Activated CD8-positive, alpha-beta memory T cell treated with anti-CD3 and anti-CD28 coated beads for 1 hour (primary cell): ENCODE results near the gene ZMYND8.

Source experiments
- DNase-seq, 2 donors: peaks; one replicate each; pipeline ENCODE4 v3.0.0-alpha.2; 2020; ENCODE audit warnings: low read depth in 1 of 2; ENCODE audit errors: extremely low read depth in 1 of 2

The ZMYND8 gene

DNA sequence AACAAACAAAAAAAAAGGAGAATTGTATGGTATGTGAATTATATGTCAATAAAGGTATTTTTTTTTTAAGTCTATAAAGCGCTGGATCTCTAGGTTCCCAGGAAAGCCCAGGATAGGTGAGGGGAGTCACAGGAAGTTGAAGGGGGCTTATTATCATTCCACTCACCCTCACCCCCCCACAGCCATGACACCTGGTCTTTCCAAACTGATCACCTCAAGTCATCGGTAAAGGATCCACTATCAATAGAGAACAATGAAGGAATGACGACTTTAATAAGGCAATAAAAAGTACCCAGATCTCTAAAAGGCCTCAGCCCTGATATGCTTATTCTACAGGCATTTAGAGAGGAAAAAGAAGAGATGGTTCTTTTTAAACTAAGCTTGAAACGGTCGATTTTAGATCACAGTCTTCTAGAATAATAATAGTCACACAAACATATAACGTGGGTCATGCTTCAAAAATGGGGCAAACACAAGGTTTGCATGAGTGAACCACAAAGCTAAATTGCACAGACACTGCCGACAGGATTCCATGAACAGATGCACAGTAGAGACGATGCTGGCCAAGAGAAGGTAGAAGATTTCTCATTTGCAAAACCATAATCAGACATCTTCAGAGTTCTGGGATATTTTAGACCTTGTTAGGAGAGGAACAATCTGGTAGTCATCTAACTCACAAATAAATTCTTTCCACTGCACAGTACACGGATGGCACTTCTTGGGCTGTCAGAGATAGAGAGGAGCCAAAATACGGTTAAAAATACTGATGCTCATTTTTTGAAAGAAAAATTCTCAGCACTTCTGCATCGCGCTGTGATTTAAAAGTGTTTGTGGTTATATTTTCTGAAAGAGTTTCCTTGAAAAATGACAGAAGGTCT, 21.0 kb downstream of the ZMYND8 start:
- no peak for DNase-seq

DNA sequence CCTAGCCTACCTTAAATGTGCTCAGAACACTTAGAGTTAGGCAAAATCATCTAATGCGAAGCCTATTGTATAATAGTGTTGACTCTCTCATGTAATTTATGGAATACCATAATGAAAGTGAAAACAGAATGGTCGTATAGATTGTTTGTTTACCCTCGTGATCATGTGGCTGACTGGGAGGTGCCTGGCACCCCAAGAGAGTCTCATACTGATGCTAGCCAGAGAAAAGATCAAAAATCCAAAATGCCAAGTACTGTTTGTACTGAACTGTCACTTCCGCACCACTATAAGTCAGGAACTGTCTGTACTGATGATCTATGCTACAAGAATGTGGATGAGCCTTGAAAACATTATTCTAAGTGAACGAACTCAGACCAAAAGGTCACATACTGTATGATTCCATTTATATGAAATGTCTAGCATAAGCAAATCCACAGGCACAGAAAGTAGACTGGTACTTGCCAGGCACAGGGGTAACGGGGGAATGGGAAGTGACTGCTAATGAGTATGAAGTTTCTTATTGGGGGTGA, 22.4 kb downstream of the ZMYND8 start:
- DNase-seq: no peak

DNA sequence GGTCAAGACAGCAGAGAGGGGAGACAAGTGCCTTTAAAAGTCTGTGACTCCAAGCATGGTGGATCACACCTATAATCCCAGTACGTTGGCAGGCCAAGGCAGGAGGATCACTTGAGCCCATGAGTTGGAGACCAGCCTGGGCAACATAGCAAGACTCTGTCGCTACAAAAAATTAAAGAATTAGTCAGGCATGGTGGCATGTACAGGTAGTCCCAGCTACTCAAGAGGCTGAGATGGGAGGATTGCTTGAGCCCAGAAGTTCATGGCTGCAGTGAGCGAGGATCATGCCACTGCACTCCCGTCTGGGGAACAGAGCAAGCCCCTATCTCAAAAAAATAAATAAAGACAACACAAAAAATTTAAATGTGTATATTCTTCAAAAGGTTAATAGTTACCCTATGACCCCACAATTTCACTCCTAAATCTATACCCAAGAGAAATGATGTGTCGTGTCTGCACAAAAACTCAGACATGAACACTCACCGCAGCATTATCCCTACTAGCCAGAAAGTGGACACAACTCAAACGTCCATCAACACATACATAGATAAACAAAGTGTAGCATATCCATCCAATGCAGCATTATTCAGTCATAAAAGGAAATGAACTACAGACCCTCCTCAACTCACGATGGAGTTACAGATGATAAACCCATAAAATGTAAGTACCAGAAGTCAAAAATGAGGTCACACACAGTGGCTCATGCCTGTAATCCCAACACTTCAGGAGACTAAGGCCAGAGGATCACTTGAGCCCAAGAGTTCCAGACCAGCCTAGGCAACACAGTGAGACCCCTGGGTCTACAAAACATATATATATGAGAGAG, 23.9 kb downstream of the ZMYND8 start:
- no peak for DNase-seq

DNA sequence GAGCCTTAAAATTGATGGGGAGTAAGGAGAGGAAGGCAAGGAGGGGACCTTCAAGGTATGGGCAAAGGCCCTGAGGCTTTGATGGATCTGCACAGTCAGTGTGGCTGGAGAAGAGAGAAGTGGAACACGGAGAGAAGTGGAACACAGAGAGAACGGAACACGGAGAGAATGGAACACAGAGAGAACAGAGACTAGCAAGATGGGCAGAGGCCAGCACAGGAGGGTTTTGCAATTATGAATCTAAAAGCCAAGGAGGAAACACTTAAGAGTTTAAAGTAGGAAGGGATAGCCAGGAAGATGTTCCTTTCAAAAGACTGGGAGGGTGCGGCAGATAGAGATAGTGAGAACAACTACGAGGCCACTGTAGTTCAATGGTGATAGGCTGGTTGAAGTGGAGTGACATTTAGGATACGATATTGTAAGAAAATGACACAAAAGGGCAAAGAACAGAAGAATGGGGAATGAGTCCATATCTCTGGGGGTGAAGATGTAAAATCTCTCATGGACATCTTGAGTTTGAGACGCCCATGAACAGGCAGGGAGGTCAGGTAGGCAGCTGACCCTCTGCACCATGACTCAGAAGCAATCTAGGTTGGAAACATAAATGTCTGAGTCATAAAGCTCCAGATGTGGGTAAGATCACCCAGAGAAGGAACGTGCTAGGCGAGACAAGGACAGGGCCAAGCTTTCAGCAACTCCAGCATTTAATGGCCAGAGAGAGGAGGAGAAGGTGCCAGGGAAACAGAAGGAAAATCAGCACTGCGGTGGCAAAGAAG, 25.4 kb downstream of the ZMYND8 start:
- DNase-seq: no peak

DNA sequence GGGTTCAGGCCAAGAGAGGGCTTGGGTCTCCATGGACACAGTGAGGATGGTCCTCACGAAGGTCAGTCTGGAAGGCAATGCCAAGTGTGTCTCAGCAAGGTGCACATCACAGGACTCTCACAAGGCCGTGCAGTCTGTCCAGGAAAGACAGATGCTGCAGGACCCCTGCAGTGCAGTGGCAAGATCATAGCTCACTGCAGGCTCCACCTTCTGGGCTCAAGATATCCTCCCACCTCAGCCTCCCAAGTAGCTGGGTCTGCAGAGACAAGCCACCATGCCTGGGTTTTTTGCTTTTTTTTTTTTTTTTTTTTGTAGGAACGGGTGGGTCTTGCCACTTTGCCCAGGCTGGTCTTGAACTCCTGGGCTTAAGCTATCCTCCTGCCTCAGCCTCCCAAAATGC, 26.4 kb downstream of the ZMYND8 start:
- DNase-seq: no peak

DNA sequence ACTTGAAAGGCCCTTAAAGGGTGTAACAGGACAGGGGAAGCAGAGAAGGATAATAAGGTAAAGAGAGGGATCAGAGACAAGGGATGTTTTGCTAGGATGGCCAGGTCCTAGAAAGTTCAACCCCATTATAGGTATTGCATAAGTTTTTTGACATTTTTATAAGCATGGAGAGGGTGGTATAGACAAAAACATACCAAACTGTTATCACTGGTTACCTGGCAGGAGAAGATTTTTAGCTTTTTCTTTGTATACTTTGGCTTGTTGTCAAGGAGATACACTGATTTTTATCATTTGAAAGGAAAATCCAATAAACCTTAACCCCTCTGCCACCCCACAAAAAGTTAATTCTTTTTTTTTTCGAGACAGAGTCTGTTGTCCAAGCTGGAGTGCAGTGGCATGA, 28.4 kb downstream of the ZMYND8 start:
- DNase-seq: no peak

DNA sequence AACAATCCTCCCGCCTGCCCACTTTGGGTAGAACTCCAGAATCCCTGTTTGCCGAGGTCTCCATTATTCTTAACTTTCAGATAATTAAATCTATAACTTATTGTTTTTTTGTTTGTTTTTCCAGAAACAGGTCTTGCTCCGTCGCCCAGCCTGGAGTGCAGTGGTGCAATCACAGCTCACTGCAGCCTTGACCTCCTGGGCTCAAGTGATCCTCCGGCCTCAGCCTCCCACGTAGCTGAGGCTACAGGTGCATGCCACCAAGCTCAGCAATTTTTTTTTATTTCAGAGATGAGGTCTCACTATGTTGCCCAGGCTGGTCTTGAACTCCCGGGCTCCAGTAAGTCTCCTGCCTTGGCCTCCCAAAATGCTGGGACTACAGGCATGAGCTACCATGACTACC, 28.8 kb downstream of the ZMYND8 start:
- no peak for DNase-seq

DNA sequence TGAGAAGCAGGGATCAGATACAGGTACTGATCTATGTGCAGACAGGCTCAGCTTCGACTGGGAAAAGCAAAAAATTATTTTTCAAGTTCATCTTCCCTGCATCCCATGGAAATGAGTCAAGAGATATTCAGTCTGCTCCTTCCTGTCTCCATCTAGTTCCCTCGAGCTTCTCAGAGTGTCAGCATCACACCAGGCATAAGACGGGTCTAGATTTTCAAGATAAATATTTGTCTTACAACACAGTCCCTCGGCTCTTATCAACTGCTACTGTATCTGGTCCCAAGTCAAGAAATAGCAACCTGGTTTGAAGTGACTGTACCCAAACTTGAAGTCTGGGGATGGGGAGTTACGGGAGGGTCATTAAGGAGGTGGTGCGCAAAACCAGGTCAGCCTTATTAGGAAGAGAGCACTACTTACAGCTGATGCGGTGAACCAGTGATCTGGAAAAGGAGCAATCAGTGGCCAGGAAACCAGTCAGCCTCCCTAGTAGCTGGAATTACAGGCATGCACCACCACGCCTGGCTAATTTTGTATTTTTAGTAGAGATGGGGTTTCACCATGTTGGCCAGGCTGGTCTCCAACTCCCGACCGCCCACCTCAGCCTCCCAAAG, 29.7 kb downstream of the ZMYND8 start:
- DNase-seq: no peak

DNA sequence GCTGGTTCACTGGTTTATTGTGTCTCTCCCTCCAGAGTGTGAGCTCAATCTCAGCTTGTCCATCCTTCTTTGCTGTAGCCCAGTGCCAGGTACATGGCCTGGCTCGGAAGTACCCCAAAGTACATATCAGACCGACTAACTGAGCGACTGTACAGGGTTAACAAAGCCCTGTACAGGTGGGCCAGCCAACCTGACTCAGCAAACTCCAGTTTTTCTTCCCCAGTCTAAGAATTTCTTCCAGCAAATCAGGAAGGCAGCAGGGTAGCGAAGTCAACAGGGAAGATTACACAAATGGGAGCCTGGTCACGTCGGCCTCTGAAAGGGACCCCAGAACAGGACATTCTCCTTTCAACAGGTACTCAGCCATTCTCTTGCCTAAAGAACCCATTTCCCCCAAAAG, 31.3 kb downstream of the ZMYND8 start:
- DNase-seq: no peak

DNA sequence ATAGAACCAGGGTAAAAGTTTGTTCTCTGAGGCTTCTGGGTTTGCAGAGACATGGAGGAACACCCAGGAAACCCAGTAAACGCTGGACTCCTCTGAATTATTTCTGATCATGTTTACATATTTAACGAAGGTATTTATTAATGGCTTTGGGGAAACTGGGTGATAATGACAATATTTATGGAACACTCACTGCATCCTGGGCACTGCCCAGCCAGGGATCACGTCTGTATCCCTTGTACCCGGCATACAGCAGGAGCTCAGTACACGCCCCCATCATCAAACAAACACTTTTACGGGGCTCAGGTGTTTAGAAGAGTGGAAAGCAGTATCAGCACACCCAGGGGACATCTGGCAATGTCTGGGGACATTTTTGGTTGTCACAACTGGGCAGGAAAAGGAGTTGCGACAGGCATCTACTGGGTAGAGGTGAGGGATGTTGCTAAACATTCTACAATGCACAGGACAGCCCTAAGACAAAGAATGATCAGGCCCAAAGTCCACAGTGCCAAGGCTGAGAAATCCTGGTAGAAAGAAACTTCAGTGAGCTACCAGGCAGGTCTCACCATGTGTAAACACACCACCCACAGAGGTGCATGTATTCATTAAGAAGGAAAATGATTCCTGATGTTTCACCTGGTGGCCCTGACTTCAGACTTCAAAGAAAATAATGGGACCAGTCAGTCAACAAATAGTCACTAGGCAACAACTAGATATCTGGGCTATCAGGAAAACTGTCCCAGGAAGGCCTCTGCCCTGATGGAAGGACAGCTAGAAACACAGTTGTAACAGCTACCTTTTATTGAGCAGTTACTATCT, 35.3 kb downstream of the ZMYND8 start:
- no peak for DNase-seq

DNA sequence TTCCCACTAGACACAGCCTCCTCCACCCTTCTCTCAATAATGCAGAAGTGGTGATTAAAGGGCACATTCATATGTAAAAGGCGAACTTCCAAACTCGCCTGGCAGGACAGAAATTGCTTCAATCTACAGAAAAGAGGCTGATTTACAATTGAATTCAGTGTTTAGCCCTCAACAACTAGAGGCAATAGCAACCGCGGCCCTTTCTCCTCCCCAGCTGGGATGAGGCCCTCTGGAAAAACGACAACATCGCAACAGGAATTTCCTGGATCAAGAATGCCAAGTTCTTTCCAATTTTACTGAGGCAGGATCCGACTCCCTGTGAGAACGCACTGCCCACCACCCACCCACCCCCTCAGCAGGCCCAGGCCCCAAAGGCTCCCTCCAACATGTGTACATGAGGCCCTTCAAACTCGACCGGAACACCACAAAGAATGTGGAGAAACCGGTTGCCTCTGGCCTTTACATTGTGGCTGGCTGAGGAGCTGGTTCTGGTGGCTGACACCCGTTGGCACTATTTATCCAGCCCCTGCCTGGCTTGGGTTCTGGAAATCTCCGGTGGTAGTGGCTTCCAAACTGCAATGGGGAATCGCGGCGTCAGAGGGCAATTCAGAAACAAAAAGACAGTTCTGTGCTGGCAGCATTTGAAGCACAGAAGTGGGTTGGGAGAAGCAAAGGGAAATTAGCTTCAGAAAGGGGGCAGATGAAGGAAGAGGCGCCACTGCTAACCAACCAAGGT, 36.8 kb downstream of the ZMYND8 start:
- no peak for DNase-seq

DNA sequence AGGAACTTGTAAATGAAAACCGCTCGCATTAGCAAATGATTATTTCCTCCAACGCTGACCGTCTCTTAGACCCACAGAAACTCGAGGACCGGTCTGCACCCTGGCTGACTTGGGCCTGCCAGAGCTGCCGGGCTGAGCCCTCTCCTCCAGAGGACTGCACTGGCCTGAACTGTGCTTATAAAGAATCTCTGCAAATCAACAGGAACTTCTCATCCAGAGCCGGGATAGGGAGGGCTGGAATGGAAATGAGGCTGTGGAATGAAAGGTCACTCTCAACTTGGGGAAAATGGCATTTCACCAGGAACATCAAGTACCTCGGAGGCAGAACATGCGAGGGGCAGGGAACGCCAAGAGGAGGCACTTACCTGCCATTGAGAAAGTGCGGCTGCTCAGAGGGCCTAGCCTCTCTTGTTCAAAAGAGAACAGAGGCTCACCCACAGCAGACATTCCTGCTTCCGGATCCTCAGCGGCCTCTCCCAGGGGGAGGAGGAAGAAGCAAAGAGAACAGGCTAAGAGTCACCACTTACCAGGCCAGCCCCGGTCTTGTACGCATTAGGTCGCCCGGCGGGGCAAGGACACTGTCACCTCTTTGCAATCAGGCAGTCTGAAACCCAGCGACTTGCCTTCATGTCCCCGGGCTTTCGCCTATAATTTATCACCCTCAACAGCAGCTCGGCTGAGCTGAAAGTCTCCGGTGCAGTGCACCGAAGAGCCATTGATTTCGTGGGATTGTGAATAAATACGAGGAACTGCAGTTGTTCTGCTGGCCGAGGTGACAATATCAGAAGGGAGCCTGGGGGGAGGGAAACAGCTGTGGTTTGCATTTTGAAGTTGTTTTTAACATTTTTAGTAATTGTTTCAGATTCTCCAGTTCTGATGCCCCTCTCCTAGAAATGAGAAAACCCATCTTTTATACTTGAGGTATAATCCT, 37.6 kb downstream of the ZMYND8 start:
- no peak for DNase-seq

DNA sequence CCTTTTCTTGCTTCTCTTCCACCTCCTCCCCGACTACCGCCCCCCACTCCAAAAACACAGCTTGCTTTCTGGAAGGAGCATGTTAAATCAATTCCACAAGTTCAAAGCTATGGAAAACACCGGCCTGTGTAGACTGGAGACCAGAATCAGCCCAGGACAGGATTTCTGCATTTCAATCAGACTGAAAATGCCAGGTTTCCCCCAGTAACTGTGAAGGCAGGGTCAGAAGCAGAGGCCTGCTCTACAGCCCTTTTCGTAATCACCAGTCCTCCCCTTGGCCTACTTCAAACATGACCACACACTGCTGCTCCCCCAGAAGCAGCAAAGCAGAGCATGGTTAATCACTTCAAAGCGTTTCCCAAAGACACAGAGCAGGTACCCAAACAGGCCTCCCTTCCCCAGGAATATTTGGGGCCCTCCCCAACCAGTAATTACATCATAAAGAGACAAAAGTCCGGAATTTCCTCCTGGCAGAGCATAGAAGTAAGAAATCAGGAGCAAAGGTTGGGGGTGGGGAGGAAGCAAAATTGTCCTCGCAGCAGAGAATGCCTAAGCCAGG, 38.4 kb downstream of the ZMYND8 start:
- no peak for DNase-seq

DNA sequence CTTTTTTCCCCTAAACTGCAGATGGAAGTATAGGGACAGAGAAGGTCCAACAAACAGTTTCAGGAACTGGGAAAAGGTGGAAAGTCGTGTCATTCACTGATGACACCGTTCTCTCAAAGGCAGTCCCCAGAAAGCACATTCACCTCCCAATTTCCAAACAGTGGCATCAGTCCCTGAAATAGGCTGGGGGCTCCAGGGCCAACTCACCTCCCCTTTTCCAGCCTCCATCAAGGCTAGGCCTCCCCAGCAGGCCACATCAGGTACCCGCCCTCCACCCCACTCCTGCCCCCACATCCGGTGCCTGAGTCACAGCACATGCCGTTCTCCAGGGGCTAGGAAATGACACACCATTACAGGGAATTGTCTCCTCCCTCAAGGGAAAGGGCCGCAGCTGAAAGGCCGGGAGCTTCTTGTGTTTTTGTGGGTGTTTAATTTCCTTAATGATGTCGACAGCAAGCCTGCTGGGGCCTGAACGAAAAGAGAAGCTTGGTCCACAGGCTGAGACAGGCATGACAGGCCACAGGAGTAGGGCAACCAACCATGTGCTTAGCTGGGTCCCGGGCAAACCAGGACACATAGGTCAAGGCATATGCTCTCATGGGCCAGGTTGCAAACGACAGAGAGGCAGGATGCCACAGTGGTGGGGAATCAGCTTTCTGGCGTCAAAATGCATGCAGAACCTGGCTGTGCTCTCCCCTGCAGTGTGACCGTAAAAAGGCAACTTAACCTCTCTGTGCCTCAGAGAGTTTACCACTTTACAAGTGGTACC, 39.2 kb downstream of the ZMYND8 start:
- peak; percentile 20 to 32 for DNase-seq

DNA sequence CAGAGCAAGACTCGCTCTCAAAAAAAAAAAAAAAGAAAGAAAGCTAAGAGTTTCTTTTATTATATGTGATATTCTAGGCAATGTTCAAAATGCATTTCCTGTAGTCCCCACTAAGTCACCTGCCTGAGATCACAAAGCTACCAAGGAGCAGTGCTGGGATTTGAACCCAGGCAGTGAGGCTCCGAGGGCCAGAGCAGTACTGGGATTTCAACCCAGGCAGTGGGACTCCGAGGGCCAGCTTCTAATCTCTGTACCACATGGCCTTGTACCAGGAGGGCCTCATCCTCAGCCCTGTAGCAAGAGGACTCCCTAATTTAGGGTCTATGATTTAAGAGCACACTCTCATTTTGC, 39.7 kb downstream of the ZMYND8 start:
- DNase-seq: no peak

DNA sequence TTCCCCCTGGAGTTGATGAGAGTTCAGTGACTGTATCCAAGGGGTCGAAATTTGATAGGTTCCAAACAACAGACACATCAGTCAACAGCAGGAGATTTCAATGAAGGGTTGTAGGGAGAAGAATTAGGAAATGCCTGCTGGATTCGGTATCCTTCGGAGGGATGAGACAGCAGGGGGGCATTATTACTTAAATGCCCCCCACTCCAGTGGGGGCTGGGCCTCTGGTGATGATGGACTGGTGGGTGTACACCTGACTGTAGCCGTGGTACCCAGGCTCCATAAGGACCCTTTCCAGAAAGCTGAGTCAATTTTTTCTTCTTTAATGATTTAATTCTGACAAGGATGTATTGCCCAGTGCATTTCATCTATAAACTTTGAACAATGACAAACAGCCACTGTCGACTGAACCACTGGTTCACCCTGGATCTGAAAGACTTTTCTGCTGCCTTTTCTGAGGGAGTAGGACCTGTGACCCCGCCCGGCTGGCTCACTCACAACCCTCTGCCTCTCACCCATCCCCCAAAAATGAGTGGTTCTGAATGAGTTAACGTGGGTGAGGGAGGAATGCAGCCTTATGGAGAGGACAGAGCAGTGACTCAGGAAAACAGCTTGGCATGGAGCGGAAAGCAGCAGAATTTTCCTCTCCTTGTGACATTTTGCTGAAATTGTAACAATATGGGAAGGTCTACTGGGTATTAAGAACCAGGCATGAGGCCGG, 41.0 kb downstream of the ZMYND8 start:
- no peak for DNase-seq
